ENCODE results near the gene CKMT2.

CKMT2 gene

DNA sequence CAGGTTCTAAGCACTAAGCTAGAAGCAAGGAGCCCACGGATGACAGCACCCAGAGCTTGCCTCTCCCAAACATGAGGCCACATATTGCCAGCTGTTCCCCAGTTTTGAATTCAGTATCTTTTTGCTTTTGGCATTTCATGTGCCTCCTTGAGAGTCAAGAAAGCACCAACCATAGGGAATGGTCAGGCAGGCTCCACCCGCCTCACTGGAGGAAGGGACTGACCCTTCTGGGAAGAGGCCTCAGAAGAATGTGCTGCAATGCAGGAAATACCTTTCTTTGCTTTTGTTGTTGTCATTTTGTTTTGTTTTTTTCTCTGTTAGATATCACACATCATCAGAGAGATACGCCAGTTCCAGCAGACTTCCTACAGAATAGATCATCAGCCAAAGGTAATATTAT, 13.7 kb upstream of the CKMT2 start:
- DNase-seq: no peak

DNA sequence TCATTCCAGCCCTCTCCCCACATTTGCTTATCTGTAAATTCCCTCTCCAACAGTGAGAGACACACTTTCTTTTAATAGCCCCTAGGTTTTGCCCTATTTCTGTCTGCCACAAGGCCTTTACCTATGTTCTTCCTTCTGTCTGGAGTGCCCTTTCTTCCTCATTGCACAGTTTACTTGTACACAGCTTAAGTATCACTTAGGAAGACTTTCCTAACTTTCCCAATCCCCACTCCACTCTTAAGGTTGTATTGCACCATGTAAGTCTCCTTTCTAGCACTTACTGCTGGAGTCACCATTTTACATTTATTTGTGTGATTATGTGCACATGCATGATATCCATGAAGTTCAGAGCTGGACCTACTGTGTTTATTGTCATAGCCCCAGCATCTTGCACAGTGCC, 10.8 kb upstream of the CKMT2 start:
- DNase-seq: no peak

GRCh38 chr5:81225463-81225862, 7.7 kb upstream of the CKMT2 start:
- DNase-seq: no peak

GRCh38 chr5:81226286-81226685, 6.8 kb upstream of the CKMT2 start:
- no peak for DNase-seq

- no peak for DNase-seq
Observed at GRCh38 chr5:81226949-81227348, 6.2 kb upstream of the CKMT2 start.

DNA sequence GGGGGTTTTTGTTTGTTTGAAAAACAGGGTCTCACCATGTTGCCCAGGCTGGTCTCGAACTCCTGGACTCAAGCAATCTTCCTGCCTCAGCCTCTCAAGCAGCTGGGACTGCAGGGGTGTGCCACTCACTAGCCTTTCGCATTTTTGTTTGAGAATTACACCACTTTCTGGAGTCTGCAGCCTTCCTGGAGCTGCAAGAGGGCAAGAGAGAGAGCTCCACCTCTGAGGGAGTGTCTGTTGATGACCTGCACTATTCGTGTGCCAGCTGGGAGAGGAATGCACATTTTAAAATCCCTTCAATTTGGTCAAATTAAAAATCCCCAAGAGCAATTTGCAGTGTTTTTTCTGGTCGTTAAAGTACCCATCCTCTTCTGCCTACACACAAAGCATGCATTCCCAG, 5.0 kb upstream of the CKMT2 start:
- no peak for DNase-seq

DNA sequence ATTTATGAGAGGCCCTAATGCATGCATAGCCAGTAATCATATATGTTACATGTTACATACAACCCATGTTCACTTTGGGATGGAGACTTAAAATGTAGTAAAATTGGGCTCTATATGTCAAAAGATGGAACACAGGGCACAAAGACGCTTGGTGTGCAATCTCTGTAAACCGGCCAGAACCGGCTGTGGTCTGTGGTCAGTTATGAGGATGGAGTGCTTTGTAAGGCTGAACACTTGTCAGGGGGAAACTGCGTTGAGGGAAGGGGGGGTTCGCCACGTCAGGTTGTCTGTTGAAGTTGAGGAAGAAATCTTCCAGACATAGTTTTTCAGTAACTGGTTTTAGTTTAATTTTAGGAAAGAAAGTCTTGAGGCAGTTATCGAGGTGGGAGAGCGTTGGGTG, 2.7 kb upstream of the CKMT2 start:
- no peak for DNase-seq

DNA sequence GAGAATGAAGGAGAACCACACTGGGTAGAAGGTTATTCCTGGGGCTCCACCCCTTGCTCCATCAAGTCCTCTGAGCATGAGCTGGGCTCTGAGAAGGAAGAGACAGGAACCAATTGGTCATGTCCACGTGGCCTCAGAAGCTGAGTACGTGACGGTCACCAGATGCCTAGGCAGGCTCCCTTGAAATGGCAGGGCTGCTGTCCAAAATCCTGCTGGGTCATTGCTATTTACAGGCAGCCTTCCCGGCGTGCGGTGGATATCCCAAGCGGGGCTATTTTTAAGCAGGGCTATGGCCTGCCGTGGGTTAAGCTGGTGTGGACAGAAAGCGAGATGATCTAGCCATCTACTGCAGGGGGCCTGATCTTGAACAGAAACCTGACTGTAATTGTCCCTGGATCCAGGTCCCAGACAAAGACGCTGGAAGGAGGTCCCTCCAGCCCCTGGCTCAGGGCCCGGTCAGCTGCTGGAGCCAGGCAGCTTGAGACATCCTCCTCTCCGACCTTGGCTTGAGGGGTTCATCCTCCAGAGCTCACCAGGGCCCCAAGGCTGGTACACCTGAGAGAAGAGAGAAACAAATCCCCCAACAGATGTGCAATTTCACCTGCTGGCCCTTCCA, 550 bp upstream of the CKMT2 start:
- DNase-seq: no peak

- DNase-seq: no peak
Observed at GRCh38 chr5:81234299-81234698, 1.2 kb downstream of the CKMT2 start.

DNA sequence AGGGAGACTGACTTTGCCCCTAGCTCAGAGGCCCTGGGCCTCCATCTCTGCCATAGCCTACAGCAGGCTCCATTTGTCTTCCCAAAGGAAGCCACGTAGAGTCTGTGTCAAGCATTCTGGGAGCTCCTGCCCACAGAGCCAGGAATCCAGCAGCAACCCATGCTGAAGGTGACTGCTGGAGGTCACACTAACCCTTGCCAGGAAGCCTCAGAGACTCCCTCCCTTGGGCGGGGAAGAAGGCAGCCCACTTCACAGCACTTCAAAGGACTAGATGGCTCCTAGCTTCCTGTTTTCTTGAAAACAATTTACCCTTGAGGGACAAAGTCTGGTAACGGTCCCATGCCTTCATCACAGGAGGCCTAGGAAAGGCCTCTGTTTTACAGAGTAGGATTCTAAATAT, 1.7 kb downstream of the CKMT2 start:
- no peak for DNase-seq

DNA sequence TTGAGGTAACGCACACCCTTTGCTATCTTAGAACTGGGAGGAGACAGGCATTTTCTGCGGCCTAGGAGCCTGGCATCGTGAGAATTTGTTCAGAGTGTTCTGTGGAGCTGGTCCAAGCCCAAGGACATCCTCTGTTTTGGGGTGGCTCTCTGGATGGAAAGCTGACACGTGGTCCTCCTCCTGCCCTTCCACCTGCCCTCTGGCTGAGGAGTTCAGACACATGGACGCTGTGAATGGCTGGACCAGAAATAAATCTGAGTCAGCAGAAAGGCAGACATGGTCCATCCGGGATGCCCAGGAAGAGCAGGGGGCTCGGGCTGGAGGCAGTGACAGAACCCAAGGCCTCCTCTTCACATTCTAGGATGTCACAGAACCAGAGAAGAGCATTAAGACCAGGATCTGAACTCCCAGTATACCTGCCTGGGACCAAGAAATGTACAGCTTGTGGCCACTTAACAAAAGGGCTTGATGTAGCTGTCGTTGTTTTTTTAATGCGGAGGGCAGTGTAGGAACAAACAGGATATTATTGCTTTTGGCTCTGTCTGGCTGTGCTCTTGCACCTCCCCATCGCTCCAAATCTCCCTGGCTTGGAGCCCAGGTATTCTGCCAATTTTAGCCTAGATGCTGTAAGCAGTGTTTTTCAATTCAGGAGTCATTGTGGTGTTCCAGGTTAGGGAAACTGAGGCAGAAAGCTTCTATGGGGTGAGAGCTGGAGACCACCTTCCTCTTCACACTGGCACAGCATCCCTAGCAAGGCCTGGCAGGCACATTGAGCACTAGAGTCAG, 2.4 kb downstream of the CKMT2 start:
- no peak for DNase-seq

GRCh38 chr5:81238460-81238859, 5.3 kb downstream of the CKMT2 start:
- no peak for DNase-seq

DNA sequence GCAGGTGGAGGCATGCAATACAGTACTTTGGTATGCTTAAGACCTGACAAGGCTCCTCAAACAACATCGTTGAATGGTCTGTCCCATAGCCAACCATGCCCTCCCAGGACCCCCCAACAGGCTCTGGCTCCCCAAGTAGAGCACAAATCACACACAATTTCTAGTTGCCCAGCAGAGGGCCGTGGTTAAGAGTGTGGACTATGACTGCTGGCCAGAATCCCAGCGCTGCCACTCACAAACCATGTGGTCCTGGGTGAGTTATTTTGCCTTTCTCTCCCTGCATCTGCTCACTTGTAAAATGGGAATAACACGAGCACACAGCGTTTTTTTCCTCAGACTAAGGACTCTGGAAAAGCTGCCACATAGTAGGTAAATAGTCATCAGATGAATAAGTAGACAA, 6.5 kb downstream of the CKMT2 start:
- no peak for DNase-seq

DNA sequence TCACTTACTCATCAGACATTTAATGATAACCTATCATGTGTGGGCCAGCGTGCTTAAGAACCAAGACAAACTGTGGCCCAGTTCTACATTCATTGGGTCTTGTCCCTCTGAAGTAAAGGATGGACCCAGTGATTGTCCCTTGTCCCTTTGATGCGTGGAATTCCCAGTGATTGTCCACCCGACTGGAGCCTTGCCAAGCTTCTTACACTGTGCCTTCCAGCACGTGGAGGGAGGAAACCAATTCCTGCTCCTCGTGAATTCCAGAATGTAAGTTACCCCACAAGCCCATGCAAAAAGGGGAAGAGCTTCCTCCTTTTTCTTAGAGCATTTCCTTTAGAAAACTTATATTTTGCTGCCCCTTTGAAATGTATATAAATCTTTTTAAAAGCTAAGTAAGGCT, 7.9 kb downstream of the CKMT2 start:
- DNase-seq: no peak

DNA sequence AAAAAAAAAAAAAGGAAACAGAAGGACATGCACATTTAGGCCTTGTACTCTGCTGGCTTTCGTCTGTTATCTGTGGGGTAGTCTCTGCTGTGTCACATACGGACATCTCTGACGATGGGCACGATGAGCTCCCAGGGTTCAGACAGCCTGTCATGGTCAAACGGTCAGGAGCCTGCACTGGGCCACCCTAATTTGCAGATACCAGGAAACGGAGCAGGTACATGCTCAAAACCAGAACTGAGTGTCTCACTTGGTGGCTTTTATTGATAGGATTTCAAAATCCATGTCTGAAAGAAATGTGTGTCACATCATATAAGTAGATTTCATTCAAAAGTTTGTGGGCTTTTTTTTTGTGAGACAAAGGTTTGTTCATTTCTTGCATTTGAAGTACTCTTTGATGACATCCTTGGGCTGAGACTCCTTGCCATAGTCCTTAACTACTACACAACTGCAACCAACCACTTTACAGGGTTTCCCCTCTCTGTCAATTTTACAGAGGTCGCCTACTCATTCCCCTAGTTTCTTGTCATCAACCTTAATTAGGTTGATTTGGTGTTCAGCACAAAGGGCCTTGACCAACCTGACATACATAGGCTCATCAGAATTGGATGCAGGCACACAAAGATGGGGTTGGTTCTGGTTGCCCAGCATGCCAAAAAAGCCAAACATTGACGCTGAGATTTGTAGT, 9.0 kb downstream of the CKMT2 start:
- no peak for DNase-seq

GRCh38 chr5:81242906-81243436, 9.8 kb downstream of the CKMT2 start:
- DNase-seq: no peak

DNA sequence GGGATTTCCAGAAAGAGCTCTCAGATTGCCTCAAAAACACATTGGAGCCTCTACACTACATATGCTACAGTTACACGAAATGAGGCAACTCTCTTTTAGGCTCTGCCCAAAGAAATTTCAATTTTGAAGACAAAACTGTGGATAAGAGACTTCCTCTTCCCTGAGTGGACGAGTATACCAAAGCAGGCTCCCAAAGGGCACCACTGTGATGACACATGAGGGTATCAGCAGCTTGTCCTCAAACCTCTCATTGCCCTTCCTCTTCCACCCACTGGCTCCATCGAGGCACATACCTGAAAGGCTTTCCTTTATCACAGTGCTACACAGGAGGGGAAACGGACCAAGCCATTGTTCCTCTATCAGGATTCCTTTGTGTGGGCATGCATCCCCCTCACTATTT, 11.3 kb downstream of the CKMT2 start:
- DNase-seq: no peak

DNA sequence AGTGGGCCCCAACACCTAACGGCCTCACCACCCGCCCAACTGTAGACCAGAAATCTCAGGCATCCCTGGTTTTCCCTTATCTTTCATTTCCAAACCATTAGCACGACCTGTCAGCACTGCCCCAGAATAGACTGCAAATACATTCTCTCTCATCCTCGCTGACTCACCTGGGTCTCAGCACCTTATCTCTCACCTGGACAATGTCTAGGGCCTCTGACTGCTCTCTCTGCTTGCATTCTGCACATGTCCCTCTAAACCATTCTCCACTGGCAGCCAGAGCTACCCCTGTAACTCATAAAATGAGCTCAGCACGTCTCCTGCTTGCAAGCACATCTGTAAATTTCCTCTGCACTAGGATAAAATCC, 12.7 kb downstream of the CKMT2 start:
- no peak for DNase-seq

DNA sequence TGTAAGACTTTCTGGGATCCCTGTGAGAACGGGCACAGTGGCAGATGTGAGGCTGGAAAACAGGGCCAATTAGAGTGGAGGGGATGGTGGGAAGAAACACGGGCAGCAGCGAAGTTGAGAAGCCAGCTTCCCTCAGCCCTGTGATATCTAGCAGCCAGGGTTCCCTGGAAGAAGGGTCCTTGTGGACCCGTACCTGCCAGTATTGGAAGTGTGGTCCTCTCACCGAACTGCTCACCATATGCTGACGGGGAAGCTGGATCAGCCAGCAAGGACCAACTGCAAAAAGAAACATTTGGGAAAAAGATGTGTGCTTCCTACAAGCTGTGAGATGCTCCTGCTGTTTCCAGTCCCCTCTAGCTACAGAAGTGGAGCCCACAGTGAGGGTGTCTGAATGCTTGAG, 13.6 kb downstream of the CKMT2 start:
- no peak for DNase-seq

GRCh38 chr5:81247441-81247972, 14.4 kb downstream of the CKMT2 start:
- DNase-seq: no peak

GRCh38 chr5:81249240-81249639, 16.1 kb downstream of the CKMT2 start:
- DNase-seq: no peak

GRCh38 chr5:81250004-81250403, 16.9 kb downstream of the CKMT2 start:
- no peak for DNase-seq

DNA sequence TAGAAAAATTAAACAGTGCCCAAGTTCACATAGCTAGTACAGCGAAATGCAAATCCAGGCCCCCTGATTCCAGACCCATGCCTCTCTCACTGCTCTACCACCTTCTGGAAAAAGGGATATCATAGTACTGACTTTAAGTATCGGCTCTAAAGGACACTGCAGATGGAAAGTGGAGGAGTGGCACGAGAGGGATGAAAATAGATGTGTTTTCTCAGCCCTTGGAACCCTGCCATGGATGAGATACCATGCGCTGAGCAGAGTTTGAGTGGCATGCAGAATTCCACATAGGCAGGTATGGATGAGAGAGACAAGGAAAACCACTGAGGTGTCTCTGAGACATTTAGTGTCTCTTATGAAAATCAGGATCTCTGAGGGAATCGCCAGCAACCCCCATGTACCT, 18.8 kb downstream of the CKMT2 start:
- DNase-seq: no peak

- no peak for DNase-seq
Observed at GRCh38 chr5:81252904-81253303, 19.8 kb downstream of the CKMT2 start.
